Neural cell (in vitro differentiated cells): ENCODE measurements around the gene IFNA21. TPM values are rescaled to one million over a fixed set of nuclear protein-coding genes. Genes with fewer than 3 reads are reported as not detected.

Source experiments
- H2AFZ ChIP-seq: fragments of 200-600, 300-800 bp; sonication (generic), shearing (Covaris generic); 2 replicates; pipeline ENCODE4 v1.6.0; 2014; ENCODE audit warnings: low read depth, mild to moderate bottlenecking, antibody characterized with exemption, low read length, moderate library complexity
- H3F3A ChIP-seq: fragments of 200-600 bp; shearing (Covaris generic); 2 replicates; pipeline ENCODE4 v1.6.1; 2016; ENCODE audit warnings: mild to moderate bottlenecking, moderate library complexity, mixed read lengths, antibody characterized with exemption, low read length; ENCODE audit not compliant: insufficient read depth, poor library complexity, severe bottlenecking
- H3K27ac ChIP-seq: fragments of 200-600, 300-800 bp; sonication (generic), shearing (Covaris generic); 2 replicates; pipeline ENCODE4 v1.5.1; 2014; ENCODE audit warnings: mild to moderate bottlenecking, low read length, moderate library complexity
- H3K27me3 ChIP-seq: fragments of 300-800, 200-600 bp; sonication (generic), shearing (Covaris generic); 2 replicates; pipeline ENCODE4 v1.6.0; 2014; ENCODE audit warnings: mild to moderate bottlenecking, low read depth, low read length, moderate library complexity; ENCODE audit not compliant: insufficient read depth
- H3K36me3 ChIP-seq: fragments of 300-800, 200-600 bp; sonication (generic), shearing (Covaris generic); 2 replicates; pipeline ENCODE4 v1.5.1; 2014; ENCODE audit warnings: mild to moderate bottlenecking, antibody characterized with exemption, low read length, moderate library complexity; ENCODE audit not compliant: insufficient read depth
- H3K4me2 ChIP-seq: fragments of 300-800, 200-600 bp; sonication (generic), shearing (Covaris generic); 2 replicates; pipeline ENCODE4 v1.6.0; 2014; ENCODE audit warnings: mild to moderate bottlenecking, low read length
- H3K4me3 ChIP-seq: fragments of 300-800, 200-600 bp; sonication (generic), shearing (Covaris generic); 2 replicates; pipeline ENCODE4 v1.5.1; 2014; ENCODE audit warnings: mild to moderate bottlenecking, low read length, moderate library complexity
- H3K79me2 ChIP-seq: fragments of 200-600 bp; shearing (Covaris generic); replicated peaks from 2 replicates; pipeline ENCODE4 v1.6.0; 2014; ENCODE audit warnings: mild to moderate bottlenecking, low read length, moderate library complexity; ENCODE audit not compliant: insufficient read depth
- H3K9ac ChIP-seq: fragments of 300-800, 200-600 bp; sonication (generic), shearing (Covaris generic); 2 replicates; pipeline ENCODE4 v1.6.1; 2016; ENCODE audit warnings: mild to moderate bottlenecking, low read length, mixed read lengths
- H3K9me2 ChIP-seq: fragments of 200-600 bp; shearing (Covaris generic); 2 replicates; pipeline ENCODE4 v1.6.1; 2016; ENCODE audit warnings: mild to moderate bottlenecking, low read length, mixed read lengths; ENCODE audit not compliant: insufficient read depth
- H3K9me3 ChIP-seq: fragments of 200-600, 300-800 bp; sonication (generic), shearing (Covaris generic); 2 replicates; pipeline ENCODE4 v1.6.1; 2016; ENCODE audit warnings: mild to moderate bottlenecking, mixed run types, low read length, moderate library complexity, mixed read lengths
- H4K20me1 ChIP-seq: fragments of 200-600 bp; shearing (Covaris generic); 2 replicates; pipeline ENCODE4 v1.6.1; 2016; ENCODE audit warnings: mild to moderate bottlenecking, mixed run types; ENCODE audit not compliant: insufficient read depth
- EP300 ChIP-seq: fragments of 450-650 bp; conservative IDR thresholded peaks from 2 replicates; pipeline ENCODE4 v1.6.1; 2014; ENCODE audit warnings: antibody characterized with exemption, mild to moderate bottlenecking, moderate library complexity; ENCODE audit not compliant: poor library complexity, severe bottlenecking
- EZH2 ChIP-seq: fragments of 200-600, 300-800 bp; shearing (Covaris generic), sonication (generic); IDR thresholded peaks from 2 replicates; pipeline ENCODE4 v1.6.1; 2014; ENCODE audit warnings: antibody characterized with exemption, low read length, borderline replicate concordance, mild to moderate bottlenecking; ENCODE audit not compliant: insufficient read depth, poor library complexity, severe bottlenecking
- MXI1 ChIP-seq: fragments of 450-650 bp; conservative IDR thresholded peaks from 2 replicates; pipeline ENCODE4 v1.6.1; 2014; ENCODE audit warnings: antibody characterized with exemption, mild to moderate bottlenecking; ENCODE audit not compliant: poor library complexity, severe bottlenecking
- POLR2AphosphoS5 ChIP-seq: IDR thresholded peaks from 2 replicates; pipeline ENCODE4 v1.6.1; 2012
- RAD21 ChIP-seq: fragments of 450-650 bp; conservative IDR thresholded peaks from 2 replicates; pipeline ENCODE4 v1.6.1; 2014; ENCODE audit warnings: antibody characterized with exemption, mild to moderate bottlenecking, moderate library complexity
- SMC3 ChIP-seq: fragments of 450-650 bp; conservative IDR thresholded peaks from 2 replicates; pipeline ENCODE4 v1.6.1; 2014; ENCODE audit warnings: antibody characterized with exemption, mild to moderate bottlenecking, moderate library complexity; ENCODE audit not compliant: poor library complexity
- TAF1 ChIP-seq: IDR thresholded peaks from 2 replicates; pipeline ENCODE4 v1.6.1; 2012; ENCODE audit warnings: low read depth
- polyA plus RNA-seq: library from polyadenylated mRNA; depleted of rRNA; stranded (reverse); fragments of >200 nt; gene quantifications from 2 replicates; pipeline ENCODE4 v1.2.3, GENCODE V29; 2014
- TF ChIP-seq, protein P1 (sequence below): IDR thresholded peaks from 2 replicates; pipeline ENCODE4 v1.6.1; 2012; ENCODE audit warnings: borderline replicate concordance
- TF ChIP-seq, protein P2 (sequence below): fragments of 450-650 bp; IDR thresholded peaks from 2 replicates; pipeline ENCODE4 v1.5.1; 2014; ENCODE audit warnings: antibody characterized with exemption, mild to moderate bottlenecking, moderate library complexity; ENCODE audit not compliant: poor library complexity, severe bottlenecking

Gene IFNA21
- polyA plus RNA-seq, 1 donor from 2014 or later, result not detected

DNA sequence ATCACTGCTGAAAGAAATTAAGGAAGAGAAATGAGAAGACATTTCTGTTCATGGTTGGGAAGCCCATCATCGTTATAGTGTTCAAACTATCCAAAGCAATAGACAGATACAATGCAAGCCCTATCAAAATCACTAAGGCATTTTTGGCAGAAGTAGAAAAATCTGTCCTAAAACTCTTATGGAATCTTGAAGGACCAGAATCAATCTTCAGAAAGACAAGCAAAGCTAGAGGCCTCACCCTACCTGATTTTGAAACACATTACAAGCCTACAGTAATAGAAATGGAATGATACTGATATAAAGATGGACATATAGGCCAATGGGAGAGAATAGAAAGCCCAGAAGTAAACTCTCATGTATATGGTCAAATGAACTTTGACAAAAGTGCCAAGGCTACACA is 4.9 kb upstream of the IFNA21 start:
- TF ChIP-seq RAD21 (no peak), TAF1 (no peak), EZH2 (no peak), EP300 (no peak), MXI1 (no peak), POLR2AphosphoS5 (no peak)
- TF ChIP-seq, protein P1, sequence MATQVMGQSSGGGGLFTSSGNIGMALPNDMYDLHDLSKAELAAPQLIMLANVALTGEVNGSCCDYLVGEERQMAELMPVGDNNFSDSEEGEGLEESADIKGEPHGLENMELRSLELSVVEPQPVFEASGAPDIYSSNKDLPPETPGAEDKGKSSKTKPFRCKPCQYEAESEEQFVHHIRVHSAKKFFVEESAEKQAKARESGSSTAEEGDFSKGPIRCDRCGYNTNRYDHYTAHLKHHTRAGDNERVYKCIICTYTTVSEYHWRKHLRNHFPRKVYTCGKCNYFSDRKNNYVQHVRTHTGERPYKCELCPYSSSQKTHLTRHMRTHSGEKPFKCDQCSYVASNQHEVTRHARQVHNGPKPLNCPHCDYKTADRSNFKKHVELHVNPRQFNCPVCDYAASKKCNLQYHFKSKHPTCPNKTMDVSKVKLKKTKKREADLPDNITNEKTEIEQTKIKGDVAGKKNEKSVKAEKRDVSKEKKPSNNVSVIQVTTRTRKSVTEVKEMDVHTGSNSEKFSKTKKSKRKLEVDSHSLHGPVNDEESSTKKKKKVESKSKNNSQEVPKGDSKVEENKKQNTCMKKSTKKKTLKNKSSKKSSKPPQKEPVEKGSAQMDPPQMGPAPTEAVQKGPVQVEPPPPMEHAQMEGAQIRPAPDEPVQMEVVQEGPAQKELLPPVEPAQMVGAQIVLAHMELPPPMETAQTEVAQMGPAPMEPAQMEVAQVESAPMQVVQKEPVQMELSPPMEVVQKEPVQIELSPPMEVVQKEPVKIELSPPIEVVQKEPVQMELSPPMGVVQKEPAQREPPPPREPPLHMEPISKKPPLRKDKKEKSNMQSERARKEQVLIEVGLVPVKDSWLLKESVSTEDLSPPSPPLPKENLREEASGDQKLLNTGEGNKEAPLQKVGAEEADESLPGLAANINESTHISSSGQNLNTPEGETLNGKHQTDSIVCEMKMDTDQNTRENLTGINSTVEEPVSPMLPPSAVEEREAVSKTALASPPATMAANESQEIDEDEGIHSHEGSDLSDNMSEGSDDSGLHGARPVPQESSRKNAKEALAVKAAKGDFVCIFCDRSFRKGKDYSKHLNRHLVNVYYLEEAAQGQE, result no peak
- H3K27me3 ChIP-seq, result no peaks in the 10 kb centered on the region
- H3K4me2 ChIP-seq, result no peak overlapping the region
- H3F3A ChIP-seq, result no peaks in the 10 kb centered on the region
- no peaks in the 10 kb centered on the region for H3K79me2 ChIP-seq
- H3K36me3 ChIP-seq, result no peaks in the 10 kb centered on the region
- no peaks in the 10 kb centered on the region for H3K9me3 ChIP-seq
- H4K20me1 ChIP-seq, result no peaks in the 10 kb centered on the region
- H3K9me2 ChIP-seq, result no peaks in the 10 kb centered on the region
- no peak overlapping the region for H2AFZ ChIP-seq
- no peak overlapping the region for H3K27ac ChIP-seq
- no peak overlapping the region for H3K4me3 ChIP-seq
- no peak overlapping the region for H3K9ac ChIP-seq

DNA sequence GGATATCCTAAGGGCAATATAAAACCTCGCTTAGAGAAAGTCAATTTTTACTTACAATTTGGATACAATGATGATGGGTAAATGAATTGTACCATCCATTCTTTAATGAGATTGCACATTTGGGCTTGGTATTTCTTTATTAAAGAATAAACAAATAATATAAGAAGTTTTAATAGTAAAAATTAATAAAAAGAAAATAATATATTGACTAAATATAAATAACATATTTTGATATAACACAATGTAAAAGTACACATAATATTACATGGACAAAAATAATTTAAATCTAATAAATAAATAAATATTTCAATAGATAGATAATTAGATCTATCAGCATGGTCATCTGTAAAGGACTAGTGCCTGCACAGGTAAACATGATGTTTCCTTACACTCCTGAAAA is 944 bp downstream of the IFNA21 start:
- H2AFZ ChIP-seq, result no peak overlapping the region
- H3K9me3 ChIP-seq, result no peaks in the 10 kb centered on the region
- H3K4me3 ChIP-seq, result no peak overlapping the region
- H4K20me1 ChIP-seq, result no peaks in the 10 kb centered on the region
- H3K9me2 ChIP-seq, result no peaks in the 10 kb centered on the region
- H3K9ac ChIP-seq, result no peak overlapping the region
- H3K36me3 ChIP-seq, result no peaks in the 10 kb centered on the region
- no peak overlapping the region for H3K4me2 ChIP-seq
- TF ChIP-seq POLR2AphosphoS5 (no peak), SMC3 (no peak), MXI1 (no peak), TAF1 (no peak), EZH2 (no peak), RAD21 (no peak)
- TF ChIP-seq, protein P1, result no peak
- TF ChIP-seq, protein P2, sequence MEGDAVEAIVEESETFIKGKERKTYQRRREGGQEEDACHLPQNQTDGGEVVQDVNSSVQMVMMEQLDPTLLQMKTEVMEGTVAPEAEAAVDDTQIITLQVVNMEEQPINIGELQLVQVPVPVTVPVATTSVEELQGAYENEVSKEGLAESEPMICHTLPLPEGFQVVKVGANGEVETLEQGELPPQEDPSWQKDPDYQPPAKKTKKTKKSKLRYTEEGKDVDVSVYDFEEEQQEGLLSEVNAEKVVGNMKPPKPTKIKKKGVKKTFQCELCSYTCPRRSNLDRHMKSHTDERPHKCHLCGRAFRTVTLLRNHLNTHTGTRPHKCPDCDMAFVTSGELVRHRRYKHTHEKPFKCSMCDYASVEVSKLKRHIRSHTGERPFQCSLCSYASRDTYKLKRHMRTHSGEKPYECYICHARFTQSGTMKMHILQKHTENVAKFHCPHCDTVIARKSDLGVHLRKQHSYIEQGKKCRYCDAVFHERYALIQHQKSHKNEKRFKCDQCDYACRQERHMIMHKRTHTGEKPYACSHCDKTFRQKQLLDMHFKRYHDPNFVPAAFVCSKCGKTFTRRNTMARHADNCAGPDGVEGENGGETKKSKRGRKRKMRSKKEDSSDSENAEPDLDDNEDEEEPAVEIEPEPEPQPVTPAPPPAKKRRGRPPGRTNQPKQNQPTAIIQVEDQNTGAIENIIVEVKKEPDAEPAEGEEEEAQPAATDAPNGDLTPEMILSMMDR, result no peak
- H3K27me3 ChIP-seq, result no peaks in the 10 kb centered on the region
- H3F3A ChIP-seq, result no peaks in the 10 kb centered on the region
- H3K27ac ChIP-seq, result no peak overlapping the region
- no peaks in the 10 kb centered on the region for H3K79me2 ChIP-seq
